Measurements from ENCODE around the gene PPP1R12B.
"Not testable (repeated sequence)": the region's sequence is repeated elsewhere in the genome, so short reads cannot be mapped to it uniquely, and the experiment has no call there.

- TF ChIP-seq CTCF (IDR thresholded peaks at IDR 0.05; ENCODE audit: low read depth, low read length, poor library complexity, severe bottlenecking); EZH2phosphoT487 (IDR thresholded peaks at IDR 0.05; ENCODE audit: borderline replicate concordance, low read length): not testable (repeated sequence)
Measured at GRCh38 chr1:202539583-202539982, 191.1 kb downstream of the PPP1R12B start.
